GM12864 (cell line): Measurements from ENCODE around the gene MAG.
A peak's percentile ranks its signal among the peaks of the same experiment; 100 is the strongest.

Experiments
- DNase-seq: peaks from one replicate; pipeline ENCODE4 v3.0.0-alpha.2; 2011; ENCODE audit warnings: low read depth
- H3K4me3 ChIP-seq: 2 replicates; pipeline ENCODE4 v1.5.1; 2011; ENCODE audit warnings: mild to moderate bottlenecking, low read depth, low read length, control low read depth
- TF ChIP-seq, protein P1 (sequence below): IDR thresholded peaks from 2 replicates; pipeline ENCODE4 v1.5.1; 2011; ENCODE audit warnings: low read depth, mild to moderate bottlenecking, moderate library complexity, low read length, control low read depth, inconsistent platforms; ENCODE audit errors: missing control alignments

MAG gene

DNA sequence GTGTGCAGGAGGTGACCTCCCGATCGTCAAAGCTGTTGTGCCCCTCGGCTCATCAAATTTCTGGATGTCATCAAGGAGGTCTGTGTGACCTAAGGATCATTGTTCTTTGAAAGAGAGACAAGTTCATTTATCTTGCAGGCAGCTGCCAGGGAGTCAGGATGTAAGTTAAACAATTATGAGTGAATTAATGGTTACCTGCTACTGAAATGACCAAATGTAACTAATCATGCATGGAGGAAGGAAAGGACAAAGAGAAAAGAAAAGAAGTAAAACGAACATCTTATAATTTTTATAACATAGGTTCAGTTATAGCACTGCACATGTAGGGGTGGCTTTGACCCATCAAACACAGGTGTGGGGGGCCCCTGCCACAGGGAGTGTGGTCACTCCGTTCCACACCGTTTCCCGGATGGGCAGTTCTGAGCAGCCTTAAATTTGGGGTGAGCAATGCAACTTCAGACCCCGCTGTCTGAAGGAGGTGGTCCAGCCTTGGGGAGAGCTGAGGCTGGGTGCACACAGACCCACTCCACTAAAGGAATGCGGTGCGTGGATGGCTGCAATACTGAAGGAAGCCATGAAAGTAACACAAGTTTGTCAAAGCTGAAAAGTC is 42.3 kb downstream of the MAG start:
- TF ChIP-seq, protein P1, sequence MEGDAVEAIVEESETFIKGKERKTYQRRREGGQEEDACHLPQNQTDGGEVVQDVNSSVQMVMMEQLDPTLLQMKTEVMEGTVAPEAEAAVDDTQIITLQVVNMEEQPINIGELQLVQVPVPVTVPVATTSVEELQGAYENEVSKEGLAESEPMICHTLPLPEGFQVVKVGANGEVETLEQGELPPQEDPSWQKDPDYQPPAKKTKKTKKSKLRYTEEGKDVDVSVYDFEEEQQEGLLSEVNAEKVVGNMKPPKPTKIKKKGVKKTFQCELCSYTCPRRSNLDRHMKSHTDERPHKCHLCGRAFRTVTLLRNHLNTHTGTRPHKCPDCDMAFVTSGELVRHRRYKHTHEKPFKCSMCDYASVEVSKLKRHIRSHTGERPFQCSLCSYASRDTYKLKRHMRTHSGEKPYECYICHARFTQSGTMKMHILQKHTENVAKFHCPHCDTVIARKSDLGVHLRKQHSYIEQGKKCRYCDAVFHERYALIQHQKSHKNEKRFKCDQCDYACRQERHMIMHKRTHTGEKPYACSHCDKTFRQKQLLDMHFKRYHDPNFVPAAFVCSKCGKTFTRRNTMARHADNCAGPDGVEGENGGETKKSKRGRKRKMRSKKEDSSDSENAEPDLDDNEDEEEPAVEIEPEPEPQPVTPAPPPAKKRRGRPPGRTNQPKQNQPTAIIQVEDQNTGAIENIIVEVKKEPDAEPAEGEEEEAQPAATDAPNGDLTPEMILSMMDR: no peak
- peak overlapping the region; percentile 87 for H3K4me3 ChIP-seq
- DNase-seq: no peak

GRCh38 chr19:35336166-35336955 is 44.4 kb downstream of the MAG start:
- TF ChIP-seq, protein P1: no peak
- no peak for DNase-seq
- H3K4me3 ChIP-seq: peak overlapping the region; percentile 11; the same call in 1 of the 2 replicates

DNA sequence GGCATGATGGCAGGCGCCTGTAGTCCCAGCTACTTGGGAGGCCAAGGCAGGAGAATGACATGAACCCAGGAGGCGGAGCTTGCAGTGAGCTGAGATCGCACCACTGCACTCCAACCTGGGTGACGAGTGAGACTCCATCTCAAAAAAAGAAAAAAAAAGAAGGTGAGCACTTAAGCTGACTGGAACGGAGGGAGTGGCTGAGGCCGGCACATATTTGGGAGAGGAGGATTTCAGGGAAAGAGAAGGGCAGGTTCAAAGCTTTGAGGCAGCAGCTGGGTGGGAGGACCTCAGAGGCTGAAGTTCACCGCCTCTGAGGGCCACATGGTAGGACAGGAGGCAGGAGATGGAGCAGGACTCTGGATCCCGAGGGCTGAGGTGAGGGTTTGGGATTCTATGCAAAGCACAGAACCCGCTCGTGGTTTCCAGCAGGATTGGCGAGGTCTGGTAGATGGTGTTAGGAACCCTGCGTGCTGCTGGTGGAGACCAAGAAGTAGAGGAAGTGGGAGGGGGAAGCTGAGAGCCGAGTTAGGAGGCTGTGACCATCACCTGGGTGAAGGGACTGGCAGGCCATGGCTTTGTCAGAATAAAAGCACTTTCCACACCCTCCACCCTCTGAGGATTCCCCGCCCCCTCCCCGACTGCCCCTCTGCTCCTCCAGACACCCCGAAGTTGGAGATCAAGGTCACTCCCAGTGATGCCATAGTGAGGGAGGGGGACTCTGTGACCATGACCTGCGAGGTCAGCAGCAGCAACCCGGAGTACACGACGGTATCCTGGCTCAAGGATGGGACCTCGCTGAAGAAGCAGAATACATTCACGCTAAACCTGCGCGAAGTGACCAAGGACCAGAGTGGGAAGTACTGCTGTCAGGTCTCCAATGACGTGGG is 45.4 kb downstream of the MAG start:
- DNase-seq: no peak
- no peak overlapping the region for H3K4me3 ChIP-seq
- TF ChIP-seq, protein P1: no peak

- TF ChIP-seq, protein P1: no peak
- DNase-seq: no peak
- H3K4me3 ChIP-seq: no peak overlapping the region
Observed at GRCh38 chr19:35337984-35338296, 46.0 kb downstream of the MAG start.

DNA sequence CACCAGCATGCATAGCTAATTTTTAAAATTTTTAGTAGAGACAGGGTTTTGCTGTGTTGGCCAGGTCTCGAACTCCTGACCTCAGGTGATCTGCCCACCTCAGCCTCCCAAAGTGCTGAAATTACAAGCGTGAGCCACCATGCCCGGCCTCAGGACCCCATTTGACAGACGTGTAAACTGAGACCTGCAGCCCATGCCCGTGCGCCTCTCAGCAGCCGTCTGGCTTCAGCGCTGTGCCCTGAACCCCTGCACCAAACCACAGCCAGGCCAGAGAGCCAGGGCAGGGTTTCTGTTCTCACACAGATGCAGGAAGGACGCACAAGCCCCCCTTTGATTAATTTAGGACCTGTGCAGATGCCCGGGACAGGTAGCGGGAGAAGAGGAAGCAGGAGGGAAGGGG is 48.5 kb downstream of the MAG start:
- TF ChIP-seq, protein P1: no peak
- H3K4me3 ChIP-seq: no peak overlapping the region
- no peak for DNase-seq

DNA sequence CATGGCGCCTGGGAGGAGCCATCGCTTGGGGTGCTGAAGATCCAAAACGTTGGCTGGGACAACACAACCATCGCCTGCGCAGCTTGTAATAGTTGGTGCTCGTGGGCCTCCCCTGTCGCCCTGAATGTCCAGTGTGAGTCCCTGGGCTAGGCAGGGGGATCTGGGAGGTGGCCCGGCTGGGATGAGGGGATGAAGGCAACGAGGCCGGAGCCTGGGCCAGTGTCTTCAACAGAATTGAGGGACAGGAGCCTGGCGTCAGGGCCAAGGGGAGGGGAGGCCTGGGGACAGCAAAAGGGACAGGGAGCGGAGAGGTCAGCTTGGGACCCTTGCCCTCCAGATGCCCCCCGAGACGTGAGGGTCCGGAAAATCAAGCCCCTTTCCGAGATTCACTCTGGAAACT is 49.0 kb downstream of the MAG start:
- TF ChIP-seq, protein P1: no peak
- DNase-seq: no peak
- no peak overlapping the region for H3K4me3 ChIP-seq
